HG03066 (cell line): ENCODE data around the gene SV2B.

Source experiments
- ATAC-seq: cut with Tn5 transposase; IDR thresholded peaks from one replicate; pipeline ENCODE4 v1.9.1; 2021; ENCODE audit warnings: low read depth; ENCODE audit not compliant: unreplicated experiment

The SV2B gene

GRCh38 chr15:91101608-91101920 is 1.5 kb downstream of the SV2B start:
- ATAC-seq, result no peak

GRCh38 chr15:91102546-91103330 is 2.7 kb downstream of the SV2B start:
- no peak for ATAC-seq

- ATAC-seq, result no peak
Measured at GRCh38 chr15:91104111-91104510, 4.1 kb downstream of the SV2B start.

- ATAC-seq, result no peak
Measured at GRCh38 chr15:91108421-91108820, 8.4 kb downstream of the SV2B start.

GRCh38 chr15:91109885-91110284 is 9.8 kb downstream of the SV2B start:
- no peak for ATAC-seq

GRCh38 chr15:91110407-91110806 is 10.3 kb downstream of the SV2B start:
- ATAC-seq, result no peak

- ATAC-seq, result no peak
Measured at GRCh38 chr15:91113030-91113429, 13.0 kb downstream of the SV2B start.

GRCh38 chr15:91114301-91114700 is 14.2 kb downstream of the SV2B start:
- ATAC-seq, result no peak

- ATAC-seq, result peak; percentile 88
Measured at GRCh38 chr15:91116113-91117067, 16.3 kb downstream of the SV2B start.

GRCh38 chr15:91117375-91117774 is 17.3 kb downstream of the SV2B start:
- ATAC-seq, result no peak

- no peak for ATAC-seq
Measured at GRCh38 chr15:91118817-91119590, 18.9 kb downstream of the SV2B start.

- ATAC-seq, result no peak
Measured at GRCh38 chr15:91122296-91122695, 22.2 kb downstream of the SV2B start.

GRCh38 chr15:91124132-91124531 is 24.1 kb downstream of the SV2B start:
- ATAC-seq, result no peak

GRCh38 chr15:91125162-91125561 is 25.1 kb downstream of the SV2B start:
- ATAC-seq, result no peak

GRCh38 chr15:91126080-91126479 is 26.0 kb downstream of the SV2B start:
- no peak for ATAC-seq

- no peak for ATAC-seq
Measured at GRCh38 chr15:91127236-91127955, 27.3 kb downstream of the SV2B start.

GRCh38 chr15:91128016-91128415 is 28.0 kb downstream of the SV2B start:
- ATAC-seq, result no peak

- ATAC-seq, result no peak
Measured at GRCh38 chr15:91129436-91129835, 29.4 kb downstream of the SV2B start.

- no peak for ATAC-seq
Measured at GRCh38 chr15:91132079-91132478, 32.0 kb downstream of the SV2B start.

GRCh38 chr15:91133511-91133910 is 33.5 kb downstream of the SV2B start:
- ATAC-seq, result no peak
